Left lung (tissue), 10 donors: Measurements from ENCODE around the gene ADAM12. TPM values are rescaled to one million over a fixed set of nuclear protein-coding genes. Genes with fewer than 3 reads are reported as not detected.

ENCODE experiments used
- ATAC-seq: fragments of 200-7000 bp; cut with Tn5 transposase; one replicate; pipeline ENCODE4 v1.9.1; 2020; ENCODE audit warnings: moderate library complexity
- DNase-seq, 4 donors: peaks; one replicate each; pipeline ENCODE4 v3.0.0-alpha.2; 2013 to 2020
- H3K27ac ChIP-seq, 2 donors: fragments of 200-600 bp; sonication (generic) in 1 of 2; one replicate each; pipeline versions ENCODE4 v1.5.0 to v1.8.0; 2020 to 2021
- H3K27me3 ChIP-seq, 2 donors: fragments of 200-600 bp; sonication (generic) in 1 of 2; one replicate each; pipeline versions ENCODE4 v1.5.0 to v1.8.0; 2020 to 2021
- H3K36me3 ChIP-seq, 2 donors: fragments of 200-600 bp; sonication (generic) in 1 of 2; one replicate each; pipeline versions ENCODE4 v1.5.0 to v1.8.0; 2020 to 2021
- H3K4me1 ChIP-seq, 2 donors: fragments of 200-600 bp; one replicate each; pipeline ENCODE4 v1.8.0; 2021
- H3K4me3 ChIP-seq, 2 donors: fragments of 200-600 bp; sonication (generic) in 1 of 2; one replicate each; pipeline versions ENCODE4 v1.5.0 to v1.8.0; 2020 to 2021; ENCODE audit warnings: mild to moderate bottlenecking in 1 of 2
- H3K9me3 ChIP-seq, 2 donors: fragments of 200-600 bp; sonication (generic) in 1 of 2; one replicate each; pipeline versions ENCODE4 v1.5.0 to v1.8.0; 2020 to 2021
- CTCF ChIP-seq, 2 donors: fragments of 200-600 bp; sonication (generic) in 1 of 2; IDR thresholded peaks; one replicate each; pipeline versions ENCODE4 v1.5.0 to v1.8.0; 2021; ENCODE audit warnings: antibody characterized with exemption in 2 of 2
- intact Hi-C, 2 donors: fragments of 100-400 bp; cut with DNase I; formaldehyde crosslinking; loops; one replicate each; pipeline versions ENCODE4 v1.11.2 to v1.14.2; 2022
- polyA plus RNA-seq, 6 donors: library from polyadenylated mRNA; unstranded; fragments of 120-200 nt; gene quantifications; one replicate each; pipeline ENCODE4 v1.2.1, GENCODE V29; 2013; ENCODE audit not compliant: insufficient read length in 6 of 6
- total RNA-seq, 2 donors: library from RNA; stranded (reverse); fragmentation: NEBNext Ultra II Directional; extraction: Animal tissue kit (Norgen Biotek cat#: 25700); gene quantifications; one replicate each; pipeline ENCODE4 v1.2.1, GENCODE V29; 2021
- donor health status: DM: no; HTN: yes; CAD: no.
- donor health status: DM: no; HTN: no; CAD: no.

ADAM12 gene
- total and polyA plus RNA-seq, 8 donors = 2.6 to 22.4 (median 10.7) TPM

- H3K36me3 ChIP-seq = no peaks in the 10 kb centered on the region
- intact Hi-C loops = no loop called here
- ATAC-seq (no peak), DNase-seq (no peak)
- H3K4me3 ChIP-seq = no peak overlapping the region
- H3K4me1 ChIP-seq = no peaks in the 10 kb centered on the region
- no peak for TF ChIP-seq CTCF (IDR thresholded peaks at IDR 0.05)
- no peaks in the 10 kb centered on the region for H3K9me3 ChIP-seq
- no peak overlapping the region for H3K27ac ChIP-seq
- no peaks in the 10 kb centered on the region for H3K27me3 ChIP-seq
These were observed 366.3 kb downstream of the ADAM12 start for GRCh38 chr10:126021833-126022500.

DNA sequence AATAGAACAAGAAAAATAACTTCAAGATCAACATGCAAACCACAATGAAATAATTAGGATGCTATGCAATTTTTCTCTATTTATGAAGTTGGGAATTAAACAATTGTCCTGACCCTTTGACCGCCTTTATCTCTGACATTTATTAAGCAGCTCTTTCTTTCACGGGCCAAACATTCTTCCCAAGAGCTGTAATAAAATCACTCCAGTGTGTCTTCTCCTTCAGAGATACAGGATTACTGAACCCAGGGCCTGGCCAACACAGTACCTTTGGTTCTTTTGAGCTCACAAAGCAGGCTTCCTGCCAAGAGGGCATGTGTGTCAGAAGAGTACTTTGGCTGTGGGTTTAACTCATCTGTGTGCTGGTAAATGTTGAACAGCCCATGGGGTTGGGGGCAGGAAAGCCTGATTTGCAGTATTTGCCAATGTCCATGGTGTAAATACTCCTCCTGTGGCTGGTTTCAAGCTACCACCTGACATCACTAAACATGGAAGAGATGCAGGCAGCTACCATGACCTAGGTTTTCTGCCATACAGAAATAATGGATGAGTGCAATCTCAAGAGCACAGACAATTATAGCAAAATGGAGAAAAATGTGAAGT, 370.2 kb downstream of the ADAM12 start:
- intact Hi-C loops = no loop called here
- Histone ChIP-seq H3K4me1 (no peaks in the 10 kb centered on the region), H3K36me3 (no peaks in the 10 kb centered on the region), H3K9me3 (no peaks in the 10 kb centered on the region), H3K4me3 (no peak overlapping the region), H3K27ac (no peak overlapping the region), H3K27me3 (no peaks in the 10 kb centered on the region)
- TF ChIP-seq CTCF (IDR thresholded peaks at IDR 0.05) = no peak
- ATAC-seq = no peak
- DNase-seq = no peak

DNA sequence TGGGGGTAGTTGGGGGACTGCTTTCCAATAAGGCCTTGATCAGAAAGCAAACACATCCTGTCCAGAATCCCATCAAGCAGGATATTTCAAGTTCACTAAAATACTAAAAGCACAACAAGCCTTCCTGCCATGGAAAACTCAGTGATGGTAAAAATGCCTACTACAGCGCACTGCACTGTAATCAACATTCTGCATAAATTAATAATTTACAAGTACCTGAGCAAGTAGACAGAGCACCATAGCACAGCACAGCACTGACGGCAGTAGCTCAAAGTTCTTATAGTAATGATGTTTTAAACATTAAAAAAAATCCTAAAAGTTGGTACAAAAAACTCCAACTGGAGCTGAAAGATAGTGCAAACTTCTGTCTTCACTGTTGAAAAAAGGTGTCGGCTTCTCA, 371.4 kb downstream of the ADAM12 start:
- no peak overlapping the region for H3K4me3 ChIP-seq
- ATAC-seq (no peak), DNase-seq (no peak)
- no peaks in the 10 kb centered on the region for H3K36me3 ChIP-seq
- no peaks in the 10 kb centered on the region for H3K9me3 ChIP-seq
- H3K27ac ChIP-seq = no peak overlapping the region
- H3K4me1 ChIP-seq = no peaks in the 10 kb centered on the region
- TF ChIP-seq CTCF (IDR thresholded peaks at IDR 0.05) = no peak
- intact Hi-C loops = no loop called here
- no peaks in the 10 kb centered on the region for H3K27me3 ChIP-seq

- Histone ChIP-seq H3K27ac (no peak overlapping the region), H3K4me1 (no peaks in the 10 kb centered on the region), H3K27me3 (no peaks in the 10 kb centered on the region), H3K9me3 (no peaks in the 10 kb centered on the region), H3K4me3 (no peak overlapping the region), H3K36me3 (no peaks in the 10 kb centered on the region)
- intact Hi-C loops = no loop called here
- no peak for DNase-seq
- ATAC-seq = no peak
- no peak for TF ChIP-seq CTCF (IDR thresholded peaks at IDR 0.05)
These were observed 372.0 kb downstream of the ADAM12 start for GRCh38 chr10:126016156-126016805.

- Histone ChIP-seq H3K36me3 (no peaks in the 10 kb centered on the region), H3K9me3 (no peaks in the 10 kb centered on the region), H3K27ac (no peak overlapping the region), H3K4me1 (no peaks in the 10 kb centered on the region), H3K4me3 (no peak overlapping the region), H3K27me3 (no peaks in the 10 kb centered on the region)
- no peak for TF ChIP-seq CTCF (IDR thresholded peaks at IDR 0.05)
- intact Hi-C loops = no loop called here
- ATAC-seq = no peak
- no peak for DNase-seq
These were observed 372.9 kb downstream of the ADAM12 start for GRCh38 chr10:126015413-126015812.
